ENCODE results near the gene CELF3.

DNA sequence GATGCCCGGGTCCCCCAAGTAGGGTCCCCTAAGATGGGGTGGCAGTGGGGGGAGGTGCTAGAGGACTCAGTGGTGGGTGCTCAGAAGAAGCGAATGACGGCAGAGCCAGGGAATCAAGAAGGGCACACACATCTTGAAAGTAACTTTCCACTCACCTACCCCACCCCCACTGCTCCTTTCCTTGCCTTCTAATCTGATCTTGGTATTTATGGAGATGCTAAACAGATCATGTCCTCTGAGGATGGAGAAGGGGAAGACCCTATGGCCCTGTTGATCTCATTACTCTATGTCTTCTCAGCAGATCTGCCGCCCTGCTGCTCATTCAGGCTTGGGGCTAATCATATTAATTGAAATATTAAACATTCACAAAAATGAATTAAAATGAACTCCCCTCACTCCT, 2.1 kb upstream of the CELF3 start:
- TF ChIP-seq CTCF (IDR thresholded peaks at IDR 0.05) (no peak), POLR2A (IDR thresholded peaks at IDR 0.05) (no peak)

All from stomach (tissue), 4 donors.